Astrocyte (in vitro differentiated cells and primary cell): ENCODE measurements around the gene CAND2. TPM values are rescaled to one million over a fixed set of nuclear protein-coding genes. Genes with fewer than 3 reads are reported as not detected.

Experiments
- DNase-seq: peaks from one replicate; pipeline ENCODE4 v3.0.0-alpha.2; 2010; ENCODE audit warnings: low read depth
- FAIRE-seq: peaks from 2 replicates; lab custom pipeline; 2011; peaks lifted over from hg19 to GRCh38; lab: Jason Lieb, UNC
- H2AFZ ChIP-seq: 2 replicates; pipeline ENCODE4 v1.6.0; 2012; ENCODE audit warnings: low read depth, low read length, inconsistent platforms
- H3K27ac ChIP-seq: 2 replicates; pipeline ENCODE4 v1.5.1; 2011; ENCODE audit warnings: low read depth, low read length, inconsistent platforms
- H3K27me3 ChIP-seq: 2 replicates; pipeline ENCODE4 v1.6.0; 2011; ENCODE audit warnings: low read length, inconsistent platforms; ENCODE audit not compliant: insufficient read depth
- H3K36me3 ChIP-seq: 2 replicates; pipeline ENCODE4 v1.5.1; 2011; ENCODE audit warnings: low read length, inconsistent platforms; ENCODE audit not compliant: insufficient read depth
- H3K4me1 ChIP-seq: 2 replicates; pipeline ENCODE4 v1.5.1; 2011; ENCODE audit warnings: low read length, inconsistent platforms; ENCODE audit not compliant: insufficient read depth
- H3K4me2 ChIP-seq: 2 replicates; pipeline ENCODE4 v1.6.0; 2012; ENCODE audit warnings: low read length, inconsistent platforms
- H3K4me3 ChIP-seq: 2 replicates; pipeline ENCODE4 v1.5.1; 2011; ENCODE audit warnings: low read depth, mild to moderate bottlenecking, low read length, inconsistent platforms; ENCODE audit not compliant: insufficient read depth
- H3K79me2 ChIP-seq: 2 replicates; pipeline ENCODE4 v1.6.0; 2012; ENCODE audit warnings: mild to moderate bottlenecking, low read length, inconsistent platforms; ENCODE audit not compliant: insufficient read depth
- H3K9ac ChIP-seq: 2 replicates; pipeline ENCODE4 v1.6.0; 2012; ENCODE audit warnings: mild to moderate bottlenecking, low read length, inconsistent platforms
- H3K9me3 ChIP-seq: 2 replicates; pipeline ENCODE4 v1.5.1; 2012; ENCODE audit warnings: low read depth, mild to moderate bottlenecking, low read length, inconsistent platforms; ENCODE audit not compliant: insufficient read depth
- H4K20me1 ChIP-seq: 2 replicates; pipeline ENCODE4 v1.6.0; 2012; ENCODE audit warnings: low read length, inconsistent platforms; ENCODE audit not compliant: insufficient read depth
- H3K27ac Mint-ChIP-seq: one replicate; pipeline ENCODE4 v1.8.0; 2021; ENCODE audit warnings: mild to moderate bottlenecking, mixed read lengths; ENCODE audit not compliant: unreplicated experiment
- H3K27me3 Mint-ChIP-seq: one replicate; pipeline ENCODE4 v1.8.0; 2021; ENCODE audit warnings: low read depth, mixed read lengths; ENCODE audit not compliant: unreplicated experiment
- H3K36me3 Mint-ChIP-seq: one replicate; pipeline ENCODE4 v1.8.0; 2021; ENCODE audit warnings: low read depth, mixed read lengths; ENCODE audit not compliant: unreplicated experiment
- H3K4me1 Mint-ChIP-seq: one replicate; pipeline ENCODE4 v1.8.0; 2021; ENCODE audit warnings: low read depth, mixed read lengths; ENCODE audit not compliant: unreplicated experiment
- H3K4me3 Mint-ChIP-seq: one replicate; pipeline ENCODE4 v1.8.0; 2021; ENCODE audit warnings: mild to moderate bottlenecking, moderate library complexity, mixed read lengths; ENCODE audit not compliant: unreplicated experiment
- H3K9me3 Mint-ChIP-seq: one replicate; pipeline ENCODE4 v1.8.0; 2021; ENCODE audit warnings: mild to moderate bottlenecking, mixed read lengths; ENCODE audit not compliant: unreplicated experiment
- CTCF ChIP-seq: IDR thresholded peaks from 2 replicates; pipeline ENCODE4 v1.5.1; 2011; ENCODE audit warnings: low read depth, mild to moderate bottlenecking, inconsistent platforms, low read length, moderate library complexity; ENCODE audit not compliant: insufficient read depth
- EZH2 ChIP-seq: IDR thresholded peaks from 2 replicates; pipeline ENCODE4 v1.6.1; 2012; ENCODE audit warnings: mild to moderate bottlenecking, low read length, inconsistent platforms; ENCODE audit not compliant: insufficient read depth
- total RNA-seq: library from RNA; stranded (reverse); gene quantifications from 2 replicates; pipeline ENCODE4 v1.2.1, GENCODE V29; 2021

The CAND2 gene
- total RNA-seq, 1 donor from 2014 or later = 4.6 TPM

DNA sequence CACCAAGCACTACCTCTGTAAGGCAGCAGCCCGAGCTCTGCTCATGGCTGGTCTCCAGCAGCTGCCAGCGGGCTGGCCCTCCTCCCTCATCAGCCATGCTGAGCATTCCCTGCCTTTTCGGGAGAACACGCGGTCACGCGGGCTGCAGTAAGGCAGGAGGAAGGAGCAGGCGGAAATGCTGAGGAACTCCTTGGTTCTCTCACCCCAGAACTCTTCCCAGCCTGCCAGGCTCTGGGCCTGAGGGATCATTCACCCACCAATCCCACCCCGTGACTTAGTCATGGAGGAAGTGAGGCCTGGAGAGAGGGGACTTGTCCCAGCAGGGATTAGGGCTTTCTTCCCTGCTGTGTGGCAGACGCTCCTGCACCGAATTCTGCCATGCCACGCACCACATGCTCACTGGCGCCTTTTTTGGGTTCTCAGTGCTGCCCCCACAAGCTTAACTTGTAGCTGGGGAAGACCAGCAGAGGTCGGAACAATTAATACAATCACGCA, 87.8 kb downstream of the CAND2 start:
- H3K27me3 Mint-ChIP-seq = peaks cover 47% of the 10 kb centered on the region
- H3K9ac ChIP-seq = no peak overlapping the region
- peak; percentile 27 for DNase-seq
- no peak for FAIRE-seq
- no peak overlapping the region for H3K4me3 Mint-ChIP-seq
- no peak overlapping the region for H3K4me2 ChIP-seq
- H3K27ac ChIP-seq = no peak overlapping the region
- no peak for TF ChIP-seq CTCF
- no peak for TF ChIP-seq EZH2
- no peaks in the 10 kb centered on the region for H3K79me2 ChIP-seq
- H3K27ac Mint-ChIP-seq = no peak overlapping the region
- no peaks in the 10 kb centered on the region for H4K20me1 ChIP-seq
- no peaks in the 10 kb centered on the region for H3K9me3 ChIP-seq
- no peaks in the 10 kb centered on the region for H3K4me1 Mint-ChIP-seq
- H3K4me1 ChIP-seq = no peaks in the 10 kb centered on the region
- peaks cover 5% of the 10 kb centered on the region for H3K9me3 Mint-ChIP-seq
- H3K4me3 ChIP-seq = no peak overlapping the region
- H3K36me3 ChIP-seq = no peaks in the 10 kb centered on the region
- peaks cover 19% of the 10 kb centered on the region for H3K27me3 ChIP-seq
- no peaks in the 10 kb centered on the region for H3K36me3 Mint-ChIP-seq
- peak overlapping the region; percentile 76 for H2AFZ ChIP-seq

Other genes with a start within 250 kb of the CAND2 start
- 36.7 and 38.2 TPM in 2 replicates for gene MKRN2, start 239.6 kb upstream of the CAND2 start, total RNA-seq
- 74.4 and 80.9 TPM in 2 replicates for gene RAF1, start 132.6 kb upstream of the CAND2 start, total RNA-seq
- 1.3 and 2.0 TPM in 2 replicates for gene TMEM40, start 37.4 kb upstream of the CAND2 start, total RNA-seq
- gene RPL32, start 44.9 kb downstream of the CAND2 start, total RNA-seq = 1,349 and 1,479 TPM in 2 replicates